HepG2 (cell line): ENCODE results near the gene CPXM2. TPM values are rescaled to one million over a fixed set of nuclear protein-coding genes. Genes with fewer than 3 reads are reported as not detected.

Experiments used
- ATAC-seq: fragments of 200-7000 bp; cut with Tn5 transposase; 3 replicates; pipeline ENCODE4 v1.9.1; 2020; ENCODE audit warnings: mild to moderate bottlenecking, moderate library complexity
- BruUV-seq: library from RNA; stranded (reverse); fragments of 400-500 nt; replicated peaks from 2 replicates; lab custom pipeline; 2021; lab: Mats Ljungman, UMichigan
- CTCF ChIA-PET: fragments of 300-600 bp; formaldehyde crosslinking; extraction: SDS; loops from one replicate; lab custom pipeline; 2021; ENCODE audit warnings: low total read pairs, inconsistent platforms, low intra/inter-chr PET ratio; lab: Yijun Ruan, JAX
- POLR2A ChIA-PET: fragments of 350-600 bp; sonication (Branson Sonifier 250); formaldehyde crosslinking; loops from one replicate; lab custom pipeline; 2020; ENCODE audit warnings: antibody characterized with exemption, inconsistent platforms; lab: Yijun Ruan, JAX
- DNase-seq: peaks from one replicate; pipeline ENCODE4 v3.0.0-alpha.2; 2015; ENCODE audit warnings: low spot score
- FAIRE-seq: peaks from 3 replicates; lab custom pipeline; 2011; peaks lifted over from hg19 to GRCh38; lab: Jason Lieb, UNC
- H2AFZ ChIP-seq: one replicate; pipeline ENCODE4 v1.6.1; 2011; ENCODE audit warnings: low read length, inconsistent platforms
- H3K27ac ChIP-seq: fragments of 300-600 bp; 3 replicates; pipeline ENCODE4 v1.8.0; 2011; ENCODE audit warnings: mixed run types, mild to moderate bottlenecking, mixed read lengths, low read length, inconsistent platforms; ENCODE audit not compliant: insufficient read depth; ENCODE audit errors: extremely low read length
- H3K27me3 ChIP-seq, 2 experiments: fragments of 200-600 bp in 1 of 2; 2 replicates in 1 of 2; 3 replicates in 1 of 2; pipeline versions ENCODE4 v1.6.0 to v1.8.0; 2011; ENCODE audit warnings: low read length in 2 of 2, mild to moderate bottlenecking in 2 of 2, moderate library complexity in 2 of 2, inconsistent platforms in 1 of 2; ENCODE audit not compliant: insufficient read depth in 2 of 2, control insufficient read depth in 1 of 2
- H3K36me3 ChIP-seq, 2 experiments: fragments of 200-600 bp in 1 of 2; replicated peaks in 1 of 2; 2 replicates in 1 of 2; 3 replicates in 1 of 2; pipeline versions ENCODE4 v1.5.1 to v1.8.0; 2011; ENCODE audit warnings: low read length in 2 of 2, inconsistent platforms in 1 of 2; ENCODE audit not compliant: insufficient read depth in 2 of 2, control insufficient read depth in 1 of 2
- H3K4me1 ChIP-seq: 2 replicates; pipeline ENCODE4 v1.5.1; 2012; ENCODE audit warnings: low read length, inconsistent platforms; ENCODE audit not compliant: insufficient read depth
- H3K4me2 ChIP-seq: 2 replicates; pipeline ENCODE4 v1.6.0; 2011; ENCODE audit warnings: low read depth, low read length, inconsistent platforms
- H3K4me3 ChIP-seq, 3 experiments: fragments of 200-600 bp in 1 of 3; sonication (generic), shearing (Covaris generic) in 1 of 3; replicated peaks in 1 of 3; 2 replicates each; pipeline ENCODE4 v1.5.1; 2011 to 2016; ENCODE audit warnings: low read length in 3 of 3, inconsistent platforms in 2 of 3, low read depth in 2 of 3, mild to moderate bottlenecking in 2 of 3, control low read depth in 1 of 3, mixed read lengths in 1 of 3; ENCODE audit not compliant: insufficient read depth in 1 of 3
- H3K79me2 ChIP-seq: one replicate; pipeline ENCODE4 v1.6.1; 2011; ENCODE audit warnings: low read length, inconsistent platforms; ENCODE audit not compliant: insufficient read depth
- H3K9ac ChIP-seq: 2 replicates; pipeline ENCODE4 v1.6.0; 2011; ENCODE audit warnings: mild to moderate bottlenecking, low read depth, low read length, inconsistent platforms; ENCODE audit not compliant: insufficient read depth
- H3K9me3 ChIP-seq: 2 replicates; pipeline ENCODE4 v1.5.1; 2012; ENCODE audit warnings: mild to moderate bottlenecking, low read length
- H4K20me1 ChIP-seq: 2 replicates; pipeline ENCODE4 v1.6.0; 2011; ENCODE audit warnings: inconsistent platforms, mild to moderate bottlenecking, low read length, moderate library complexity; ENCODE audit not compliant: insufficient read depth
- HIVEP1 ChIP-seq: sonication (generic); formaldehyde crosslinking; IDR thresholded peaks from 2 replicates; pipeline ENCODE4 v1.4.0; 2020; ENCODE audit warnings: mild to moderate bottlenecking, missing genetic modification reagents
- PHB2 ChIP-seq: fragments of 450-650 bp; IDR thresholded peaks from 2 replicates; pipeline ENCODE4 v1.6.1; 2018; ENCODE audit not compliant: partially characterized antibody
- ZNF138 ChIP-seq: sonication (generic); formaldehyde crosslinking; IDR thresholded peaks from 2 replicates; pipeline ENCODE4 v1.5.0; 2020; ENCODE audit warnings: mild to moderate bottlenecking, low read depth, missing genetic modification reagents
- ZNF205 ChIP-seq: IDR thresholded peaks from 2 replicates; pipeline ENCODE4 v1.6.1; 2018; ENCODE audit warnings: missing biosample characterization, missing genetic modification reagents
- ZNF775 ChIP-seq: sonication (generic); formaldehyde crosslinking; IDR thresholded peaks from 2 replicates; pipeline ENCODE4 v1.4.0; 2020; ENCODE audit warnings: missing genetic modification reagents, mild to moderate bottlenecking, moderate library complexity, borderline replicate concordance
- WGBS: methylation state at CpG from one replicate; pipeline ENCODE4 v1.1.6; 2017; ENCODE audit warnings: low lambda C conversion rate; 5-methylcytosine and 5-hydroxymethylcytosine counted together
- in situ Hi-C: cut with HindIII; loops from 2 replicates; pipeline ENCODE4 v1.10.0; 2017; ENCODE audit warnings: low pct_unique_long_range_greater_than_20kb; ENCODE audit not compliant: extremely low pct_ligation_motif_present
- intact Hi-C: fragments of 100-400 bp; cut with micrococcal nuclease; formaldehyde crosslinking; loops from one replicate; pipeline ENCODE4 v1.10.0; 2022; ENCODE audit not compliant: unreplicated experiment
- polyA plus RNA-seq, 8 experiments: library from polyadenylated mRNA; depleted of rRNA in 3 of 8; stranded (reverse) in 7 of 8; unstranded in 1 of 8; fragments of >200 nt; fragmentation: Illumina TruSeq in 4 of 8; extraction: Trizol in 4 of 8; gene quantifications; 2 replicates each; pipeline versions ENCODE4 v1.2.1 to v1.2.3, GENCODE V29; 2011 to 2016; ENCODE audit warnings: low read depth in 4 of 8, missing spikeins in 1 of 8, mixed read lengths in 1 of 8; ENCODE audit not compliant: insufficient read depth in 1 of 8
- total RNA-seq, 5 experiments: library from RNA; depleted of rRNA; stranded (reverse); fragments of >200 nt; fragmentation: Illumina TruSeq; extraction: Trizol; gene quantifications; 2 replicates each; pipeline ENCODE4 v1.2.3, GENCODE V29; 2016; ENCODE audit warnings: low read depth in 1 of 5
- TF ChIP-seq, protein P1 (sequence below): sonication (generic); formaldehyde crosslinking; IDR thresholded peaks from 2 replicates; pipeline ENCODE4 v1.5.1; 2020; ENCODE audit warnings: mild to moderate bottlenecking, missing genetic modification reagents, borderline replicate concordance
- TF ChIP-seq, protein P2 (sequence below): sonication (generic); formaldehyde crosslinking; IDR thresholded peaks from 2 replicates; pipeline ENCODE4 v1.4.0; 2020; ENCODE audit warnings: mild to moderate bottlenecking, low read depth, missing genetic modification reagents

The CPXM2 gene
- total and polyA plus RNA-seq, 2 of the 13 experiments (the other 11 are each of a cell fraction or from before 2014, with no cell fraction given), result 0.03 TPM; not detected in 1

DNA sequence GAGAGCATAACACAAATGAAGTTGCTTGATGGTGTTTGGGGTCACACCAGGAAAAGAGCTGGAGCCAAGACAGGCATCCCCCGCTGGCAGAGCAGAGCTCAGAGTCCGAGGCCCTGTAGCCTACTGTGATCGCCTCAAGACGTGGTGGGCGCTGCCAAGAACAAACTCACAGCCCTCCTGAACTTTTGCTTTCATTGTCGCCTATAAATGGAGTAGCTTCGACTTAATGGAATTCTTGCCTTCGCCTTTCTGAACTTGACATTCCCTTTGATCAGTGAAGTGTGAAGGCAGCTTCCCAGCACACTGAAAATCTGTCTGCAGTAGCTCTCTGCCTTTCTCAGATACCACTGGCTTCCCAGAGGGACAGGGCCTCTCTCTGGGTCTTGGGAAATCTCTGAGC, 21.3 kb downstream of the CPXM2 start (continued):
- TF ChIP-seq, protein P1, sequence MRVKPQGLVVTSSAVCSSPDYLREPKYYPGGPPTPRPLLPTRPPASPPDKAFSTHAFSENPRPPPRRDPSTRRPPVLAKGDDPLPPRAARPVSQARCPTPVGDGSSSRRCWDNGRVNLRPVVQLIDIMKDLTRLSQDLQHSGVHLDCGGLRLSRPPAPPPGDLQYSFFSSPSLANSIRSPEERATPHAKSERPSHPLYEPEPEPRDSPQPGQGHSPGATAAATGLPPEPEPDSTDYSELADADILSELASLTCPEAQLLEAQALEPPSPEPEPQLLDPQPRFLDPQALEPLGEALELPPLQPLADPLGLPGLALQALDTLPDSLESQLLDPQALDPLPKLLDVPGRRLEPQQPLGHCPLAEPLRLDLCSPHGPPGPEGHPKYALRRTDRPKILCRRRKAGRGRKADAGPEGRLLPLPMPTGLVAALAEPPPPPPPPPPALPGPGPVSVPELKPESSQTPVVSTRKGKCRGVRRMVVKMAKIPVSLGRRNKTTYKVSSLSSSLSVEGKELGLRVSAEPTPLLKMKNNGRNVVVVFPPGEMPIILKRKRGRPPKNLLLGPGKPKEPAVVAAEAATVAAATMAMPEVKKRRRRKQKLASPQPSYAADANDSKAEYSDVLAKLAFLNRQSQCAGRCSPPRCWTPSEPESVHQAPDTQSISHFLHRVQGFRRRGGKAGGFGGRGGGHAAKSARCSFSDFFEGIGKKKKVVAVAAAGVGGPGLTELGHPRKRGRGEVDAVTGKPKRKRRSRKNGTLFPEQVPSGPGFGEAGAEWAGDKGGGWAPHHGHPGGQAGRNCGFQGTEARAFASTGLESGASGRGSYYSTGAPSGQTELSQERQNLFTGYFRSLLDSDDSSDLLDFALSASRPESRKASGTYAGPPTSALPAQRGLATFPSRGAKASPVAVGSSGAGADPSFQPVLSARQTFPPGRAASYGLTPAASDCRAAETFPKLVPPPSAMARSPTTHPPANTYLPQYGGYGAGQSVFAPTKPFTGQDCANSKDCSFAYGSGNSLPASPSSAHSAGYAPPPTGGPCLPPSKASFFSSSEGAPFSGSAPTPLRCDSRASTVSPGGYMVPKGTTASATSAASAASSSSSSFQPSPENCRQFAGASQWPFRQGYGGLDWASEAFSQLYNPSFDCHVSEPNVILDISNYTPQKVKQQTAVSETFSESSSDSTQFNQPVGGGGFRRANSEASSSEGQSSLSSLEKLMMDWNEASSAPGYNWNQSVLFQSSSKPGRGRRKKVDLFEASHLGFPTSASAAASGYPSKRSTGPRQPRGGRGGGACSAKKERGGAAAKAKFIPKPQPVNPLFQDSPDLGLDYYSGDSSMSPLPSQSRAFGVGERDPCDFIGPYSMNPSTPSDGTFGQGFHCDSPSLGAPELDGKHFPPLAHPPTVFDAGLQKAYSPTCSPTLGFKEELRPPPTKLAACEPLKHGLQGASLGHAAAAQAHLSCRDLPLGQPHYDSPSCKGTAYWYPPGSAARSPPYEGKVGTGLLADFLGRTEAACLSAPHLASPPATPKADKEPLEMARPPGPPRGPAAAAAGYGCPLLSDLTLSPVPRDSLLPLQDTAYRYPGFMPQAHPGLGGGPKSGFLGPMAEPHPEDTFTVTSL (CRISPR knock-in tag), result no peak
- TF ChIP-seq ZNF205 (CRISPR knock-in tag) (no peak), ZNF775 (CRISPR knock-in tag) (no peak), HIVEP1 (no peak), ZNF138 (CRISPR knock-in tag) (no peak)
- TF ChIP-seq, protein P2, sequence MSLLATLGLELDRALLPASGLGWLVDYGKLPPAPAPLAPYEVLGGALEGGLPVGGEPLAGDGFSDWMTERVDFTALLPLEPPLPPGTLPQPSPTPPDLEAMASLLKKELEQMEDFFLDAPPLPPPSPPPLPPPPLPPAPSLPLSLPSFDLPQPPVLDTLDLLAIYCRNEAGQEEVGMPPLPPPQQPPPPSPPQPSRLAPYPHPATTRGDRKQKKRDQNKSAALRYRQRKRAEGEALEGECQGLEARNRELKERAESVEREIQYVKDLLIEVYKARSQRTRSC (CRISPR knock-in tag), result no peak

DNA sequence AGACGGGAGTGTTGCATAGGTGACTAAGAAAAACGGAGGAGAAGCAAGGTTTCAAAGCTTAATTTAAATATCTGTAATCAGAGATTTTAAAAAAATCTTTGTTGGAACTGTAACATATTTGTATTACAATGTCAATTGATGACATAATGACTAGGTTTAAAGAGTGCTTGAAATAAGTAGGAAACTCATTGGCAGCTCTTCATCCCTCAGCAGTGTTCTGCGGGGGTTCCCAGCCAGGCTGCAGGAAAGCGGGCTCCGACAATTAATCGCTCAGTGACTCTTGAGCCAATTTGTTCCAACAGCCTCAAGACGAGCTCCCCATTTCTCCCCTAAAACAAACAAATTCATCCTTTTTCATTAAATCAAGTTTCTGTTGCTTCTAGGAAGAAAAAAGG, 22.6 kb downstream of the CPXM2 start:
- Histone ChIP-seq H4K20me1 (no peaks in the 10 kb centered on the region), H3K4me1 (peaks cover 9% of the 10 kb centered on the region), H2AFZ (no peak overlapping the region), H3K79me2 (no peaks in the 10 kb centered on the region), H3K9ac (no peak overlapping the region), H3K4me2 (no peak overlapping the region), H3K27me3 (no peaks in the 10 kb centered on the region), H3K9me3 (no peaks in the 10 kb centered on the region), H3K36me3 (no peaks in the 10 kb centered on the region), H3K4me3 (no peak overlapping the region), H3K27ac (no peak overlapping the region)
- DNase-seq (no peak), ATAC-seq (no peak)
- in situ Hi-C loops (no loop called here), intact Hi-C loops (no loop called here)
- no TSS peak for BruUV-seq
- WGBS, result 65% methylated on average over 7 of the region's 7 CpGs
- POLR2A ChIA-PET, result no interaction called here
- TF ChIP-seq PHB2, result no peak
- TF ChIP-seq, all 625 proteins: peak for 0
- CTCF ChIA-PET, result no interaction called here
- FAIRE-seq, result no peak
